HCT116 (cell line): Measurements from ENCODE around the gene UNC5C. TPM values are rescaled to one million over a fixed set of nuclear protein-coding genes. Genes with fewer than 3 reads are reported as not detected.

Source experiments
- ATAC-seq: fragments of 200-7000 bp; cut with Tn5 transposase; 2 replicates; pipeline ENCODE4 v1.9.1; 2020; ENCODE audit warnings: mild to moderate bottlenecking, moderate library complexity
- BruUV-seq: library from RNA; stranded (reverse); fragments of 400-500 nt; replicated peaks from 2 replicates; lab custom pipeline; 2021; lab: Mats Ljungman, UMichigan
- CTCF ChIA-PET: fragments of 300-600 bp; sonication (Branson Sonifier 250); formaldehyde crosslinking; loops from one replicate; lab custom pipeline; 2021; ENCODE audit warnings: antibody characterized with exemption; lab: Charles Lee
- POLR2A ChIA-PET: fragments of 300-600, 350-600 bp; sonication (Branson Sonifier 250); formaldehyde crosslinking; loops from one replicate; lab custom pipeline; 2021; ENCODE audit warnings: antibody characterized with exemption; lab: Charles Lee
- RAD21 ChIA-PET, 2 experiments: fragments of 300-600 bp; sonication (Branson Sonifier 250); formaldehyde crosslinking; loops; one replicate each; lab custom pipeline; 2023; ENCODE audit warnings: low total read pairs in 2 of 2; ENCODE audit not compliant: uncharacterized antibody in 2 of 2, unreplicated experiment in 2 of 2, low non-redundant PET in 1 of 2; lab: Charles Lee
- DNase-seq: peaks from one replicate; pipeline ENCODE4 v3.0.0-alpha.2; 2010; ENCODE audit warnings: low read depth, low spot score
- H2AFZ ChIP-seq: fragments of 200-600 bp; shearing (Covaris generic), sonication (generic); 2 replicates; pipeline ENCODE4 v1.6.1; 2017; ENCODE audit warnings: low read depth, mixed run types, mixed read lengths, antibody characterized with exemption, low read length; ENCODE audit not compliant: poor library complexity, severe bottlenecking
- H3K27ac ChIP-seq: 2 replicates; pipeline ENCODE4 v1.5.1; 2012; ENCODE audit warnings: low read depth, low read length
- H3K27me3 ChIP-seq: fragments of 200-600 bp; sonication (generic); 2 replicates; pipeline ENCODE4 v1.6.1; 2016; ENCODE audit warnings: mixed run types, low read length, mixed read lengths; ENCODE audit not compliant: insufficient read depth
- H3K36me3 ChIP-seq, 2 experiments: fragments of 200-500 bp in 1 of 2; fragments of 200-600 bp in 1 of 2; sonication (Bioruptor generic) in 1 of 2; sonication (generic) in 1 of 2; 2 replicates each; pipeline versions ENCODE4 v1.5.1 to v1.6.1; 2014 to 2016; ENCODE audit warnings: low read length in 2 of 2, inconsistent platforms in 1 of 2, mixed read lengths in 1 of 2, mixed run types in 1 of 2; ENCODE audit not compliant: insufficient read depth in 2 of 2, control insufficient read depth in 1 of 2
- H3K4me1 ChIP-seq, 2 experiments: fragments of 200-600 bp in 1 of 2; sonication (generic) in 1 of 2; 2 replicates each; pipeline versions ENCODE4 v1.5.1 to v1.6.1; 2012 to 2017; ENCODE audit warnings: low read length in 2 of 2, inconsistent platforms in 1 of 2, mild to moderate bottlenecking in 1 of 2, mixed read lengths in 1 of 2, mixed run types in 1 of 2, moderate library complexity in 1 of 2; ENCODE audit not compliant: insufficient read depth in 2 of 2, control insufficient read depth in 1 of 2
- H3K4me2 ChIP-seq: fragments of 200-600 bp; sonication (generic); 2 replicates; pipeline ENCODE4 v1.6.1; 2017; ENCODE audit warnings: mixed run types, low read length, mixed read lengths
- H3K4me3 ChIP-seq, 2 experiments: fragments of 200-600 bp in 1 of 2; sonication (generic) in 1 of 2; replicated peaks in 1 of 2; 2 replicates each; pipeline ENCODE4 v1.5.1; 2011 to 2016; ENCODE audit warnings: low read length in 2 of 2, control low read depth in 1 of 2, low read depth in 1 of 2, mild to moderate bottlenecking in 1 of 2, mixed read lengths in 1 of 2, mixed run types in 1 of 2
- H3K79me2 ChIP-seq: fragments of 200-600 bp; sonication (generic); 2 replicates; pipeline ENCODE4 v1.6.1; 2017; ENCODE audit warnings: mild to moderate bottlenecking, mixed run types, low read length, moderate library complexity, mixed read lengths; ENCODE audit not compliant: insufficient read depth
- H3K9ac ChIP-seq: fragments of 200-600 bp; sonication (generic); 2 replicates; pipeline ENCODE4 v1.6.1; 2016; ENCODE audit warnings: low read length, mixed read lengths
- H3K9me2 ChIP-seq: fragments of 200-600 bp; sonication (generic), shearing (Covaris generic); 2 replicates; pipeline ENCODE4 v1.6.1; 2017; ENCODE audit warnings: mixed run types, mild to moderate bottlenecking, moderate library complexity; ENCODE audit not compliant: insufficient read depth
- H3K9me3 ChIP-seq, 2 experiments: fragments of 200-500 bp in 1 of 2; fragments of 200-600 bp in 1 of 2; sonication (Bioruptor generic) in 1 of 2; sonication (generic) in 1 of 2; 2 replicates each; pipeline ENCODE4 v1.6.1; 2014 to 2017; ENCODE audit warnings: low read length in 2 of 2, mixed read lengths in 2 of 2, inconsistent platforms in 1 of 2, low read depth in 1 of 2, mild to moderate bottlenecking in 1 of 2, mixed run types in 1 of 2, moderate library complexity in 1 of 2; ENCODE audit not compliant: control insufficient read depth in 1 of 2, insufficient read depth in 1 of 2
- H4K20me1 ChIP-seq: fragments of 200-600 bp; sonication (generic), shearing (Covaris generic); 2 replicates; pipeline ENCODE4 v1.6.1; 2017; ENCODE audit warnings: mixed run types, mild to moderate bottlenecking, moderate library complexity; ENCODE audit not compliant: insufficient read depth
- CTCF ChIP-seq, 3 experiments: fragments of 200-600 bp in 1 of 3; sonication (generic) in 1 of 3; IDR thresholded peaks in 2 of 3; conservative IDR thresholded peaks in 1 of 3; 2 replicates each; pipeline ENCODE4 v1.5.1; 2012 to 2017; ENCODE audit warnings: low read depth in 2 of 3, low read length in 2 of 3, antibody characterized with exemption in 1 of 3, borderline replicate concordance in 1 of 3, control low read depth in 1 of 3, mild to moderate bottlenecking in 1 of 3, mixed read lengths in 1 of 3, mixed run types in 1 of 3, moderate library complexity in 1 of 3; ENCODE audit not compliant: insufficient read depth in 1 of 3
- EGR1 ChIP-seq: IDR thresholded peaks from 2 replicates; pipeline ENCODE4 v1.6.1; 2012; ENCODE audit warnings: low read depth
- ELF1 ChIP-seq: IDR thresholded peaks from 2 replicates; pipeline ENCODE4 v1.6.1; 2012; ENCODE audit warnings: low read depth, borderline replicate concordance
- EZH2 ChIP-seq: fragments of 200-600 bp; sonication (generic); IDR thresholded peaks from 2 replicates; pipeline ENCODE4 v1.6.1; 2017; ENCODE audit warnings: antibody characterized with exemption, mixed run types
- EZH2phosphoT487 ChIP-seq: fragments of 200-600 bp; IDR thresholded peaks from 2 replicates; pipeline ENCODE4 v1.6.1; 2018; ENCODE audit warnings: antibody characterized with exemption, borderline replicate concordance
- POLR2AphosphoS5 ChIP-seq: IDR thresholded peaks from 2 replicates; pipeline ENCODE4 v1.6.1; 2011; ENCODE audit warnings: mild to moderate bottlenecking, low read depth, low read length, moderate library complexity
- REST ChIP-seq: IDR thresholded peaks from 2 replicates; pipeline ENCODE4 v1.6.1; 2012; ENCODE audit warnings: low read depth
- SP1 ChIP-seq: IDR thresholded peaks from 2 replicates; pipeline ENCODE4 v1.6.1; 2012; ENCODE audit warnings: low read depth
- YY1 ChIP-seq: IDR thresholded peaks from 2 replicates; pipeline ENCODE4 v1.6.1; 2011; ENCODE audit warnings: low read length, low read depth, moderate library complexity, mild to moderate bottlenecking; ENCODE audit not compliant: insufficient replicate concordance; ENCODE audit errors: extremely low read depth
- ZNF274 ChIP-seq: fragments of 200-500 bp; sonication (Bioruptor generic); IDR thresholded peaks from 2 replicates; pipeline ENCODE4 v1.6.1; 2014; ENCODE audit warnings: mild to moderate bottlenecking, low read depth, low read length, inconsistent platforms
- intact Hi-C: fragments of 100-400 bp; cut with micrococcal nuclease; formaldehyde crosslinking; loops from 2 replicates; pipeline ENCODE4 v1.10.0; 2022
- total RNA-seq: library from RNA; stranded (reverse); gene quantifications from one replicate; pipeline ENCODE4 v1.2.1, GENCODE V29; 2021; ENCODE audit not compliant: unreplicated experiment
- TF ChIP-seq, protein P1 (sequence below): IDR thresholded peaks from 2 replicates; pipeline ENCODE4 v1.6.1; 2011; ENCODE audit warnings: mild to moderate bottlenecking, low read length, moderate library complexity; ENCODE audit not compliant: insufficient replicate concordance; ENCODE audit errors: extremely low read depth

UNC5C gene
- total RNA-seq, 1 experiment from 2014 or later = not detected

- ChIA-PET RAD21 (no interaction called here), CTCF (no interaction called here), POLR2A (no interaction called here)
- ATAC-seq (no peak), DNase-seq (no peak)
- Histone ChIP-seq H3K79me2 (no peaks in the 10 kb centered on the region), H3K9me3 (no peaks in the 10 kb centered on the region), H3K4me3 (no peak overlapping the region), H3K9ac (no peak overlapping the region), H2AFZ (no peak overlapping the region), H3K27me3 (no peaks in the 10 kb centered on the region), H3K9me2 (0 out of 2 replicates have a peak, but pooled peaks cover 3% of the 10 kb centered on the region), H3K4me2 (no peak overlapping the region), H3K4me1 (no peaks in the 10 kb centered on the region), H3K27ac (no peak overlapping the region), H4K20me1 (no peaks in the 10 kb centered on the region), H3K36me3 (no peaks in the 10 kb centered on the region)
- BruUV-seq = no TSS peak
- intact Hi-C loops = no loop called here
- TF ChIP-seq, protein P1, sequence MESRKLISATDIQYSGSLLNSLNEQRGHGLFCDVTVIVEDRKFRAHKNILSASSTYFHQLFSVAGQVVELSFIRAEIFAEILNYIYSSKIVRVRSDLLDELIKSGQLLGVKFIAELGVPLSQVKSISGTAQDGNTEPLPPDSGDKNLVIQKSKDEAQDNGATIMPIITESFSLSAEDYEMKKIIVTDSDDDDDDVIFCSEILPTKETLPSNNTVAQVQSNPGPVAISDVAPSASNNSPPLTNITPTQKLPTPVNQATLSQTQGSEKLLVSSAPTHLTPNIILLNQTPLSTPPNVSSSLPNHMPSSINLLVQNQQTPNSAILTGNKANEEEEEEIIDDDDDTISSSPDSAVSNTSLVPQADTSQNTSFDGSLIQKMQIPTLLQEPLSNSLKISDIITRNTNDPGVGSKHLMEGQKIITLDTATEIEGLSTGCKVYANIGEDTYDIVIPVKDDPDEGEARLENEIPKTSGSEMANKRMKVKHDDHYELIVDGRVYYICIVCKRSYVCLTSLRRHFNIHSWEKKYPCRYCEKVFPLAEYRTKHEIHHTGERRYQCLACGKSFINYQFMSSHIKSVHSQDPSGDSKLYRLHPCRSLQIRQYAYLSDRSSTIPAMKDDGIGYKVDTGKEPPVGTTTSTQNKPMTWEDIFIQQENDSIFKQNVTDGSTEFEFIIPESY = no peak
- TF ChIP-seq CTCF (IDR thresholded peaks at IDR 0.05 in 2 of 3, conservative IDR thresholded peaks at IDR 0.05 in 1 of 3; ENCODE audit: borderline replicate concordance in 1 of 3, insufficient read depth in 1 of 3, low read depth in 2 of 3, low read length in 2 of 3) (no peak), SP1 (no peak), EGR1 (no peak), ZNF274 (no peak), YY1 (no peak), ELF1 (no peak), EZH2phosphoT487 (no peak), EZH2 (no peak), POLR2AphosphoS5 (no peak), REST (no peak)
Observed at GRCh38 chr4:95476121-95476520, 72.7 kb downstream of the UNC5C start.
